HEK293 (cell line): Measurements from ENCODE around the gene TCERG1.

Source experiments
- FEZF1 ChIP-seq: fragments of 450-650 bp; formaldehyde crosslinking; IDR thresholded peaks from 2 replicates; pipeline ENCODE4 v1.5.1; 2016; ENCODE audit warnings: missing biosample characterization, missing genetic modification characterization
- GLI2 ChIP-seq: fragments of 450-650 bp; formaldehyde crosslinking; IDR thresholded peaks from 2 replicates; pipeline ENCODE4; 2017; ENCODE audit warnings: missing biosample characterization, missing genetic modification characterization, low read depth, borderline replicate concordance
- HOXA7 ChIP-seq: sonication (generic); formaldehyde crosslinking; IDR thresholded peaks from 2 replicates; pipeline ENCODE4 v1.8.1; 2022; ENCODE audit warnings: missing genetic modification reagents, borderline replicate concordance
- MEIS1 ChIP-seq: sonication (generic); formaldehyde crosslinking; IDR thresholded peaks from 2 replicates; pipeline ENCODE4 v1.8.1; 2022; ENCODE audit warnings: missing genetic modification reagents, mild to moderate bottlenecking, borderline replicate concordance
- MZF1 ChIP-seq: fragments of 450-650 bp; formaldehyde crosslinking; IDR thresholded peaks from 2 replicates; pipeline ENCODE4 v1.5.1; 2017; ENCODE audit warnings: missing biosample characterization, missing genetic modification characterization, borderline replicate concordance
- PRDM4 ChIP-seq: fragments of 450-650 bp; formaldehyde crosslinking; IDR thresholded peaks from 2 replicates; pipeline ENCODE4 v1.5.1; 2017; ENCODE audit warnings: missing biosample characterization, missing genetic modification characterization
- WT1 ChIP-seq: fragments of 450-650 bp; formaldehyde crosslinking; IDR thresholded peaks from 2 replicates; pipeline ENCODE4 v1.5.1; 2016; ENCODE audit warnings: missing biosample characterization, missing genetic modification characterization
- ZBTB20 ChIP-seq: fragments of 450-650 bp; formaldehyde crosslinking; IDR thresholded peaks from 2 replicates; pipeline ENCODE4 v1.5.1; 2016; ENCODE audit warnings: missing biosample characterization, missing genetic modification characterization
- ZBTB6 ChIP-seq: fragments of 450-650 bp; formaldehyde crosslinking; IDR thresholded peaks from 2 replicates; pipeline ENCODE4 v1.5.1; 2017; ENCODE audit warnings: missing biosample characterization, missing genetic modification characterization
- ZBTB7A ChIP-seq: fragments of 450-650 bp; formaldehyde crosslinking; IDR thresholded peaks from 2 replicates; pipeline ENCODE4 v1.5.1; 2016; ENCODE audit warnings: low read depth, missing biosample characterization, missing genetic modification characterization
- ZIC2 ChIP-seq: fragments of 450-650 bp; formaldehyde crosslinking; IDR thresholded peaks from 2 replicates; pipeline ENCODE4 v1.5.1; 2016; ENCODE audit warnings: missing biosample characterization, missing genetic modification characterization
- ZNF10 ChIP-seq: fragments of 450-650 bp; formaldehyde crosslinking; IDR thresholded peaks from 2 replicates; pipeline ENCODE4 v1.5.1; 2017; ENCODE audit warnings: missing biosample characterization, missing genetic modification characterization
- ZNF112 ChIP-seq: fragments of 450-650 bp; formaldehyde crosslinking; IDR thresholded peaks from 2 replicates; pipeline ENCODE4 v1.5.0; 2017; ENCODE audit warnings: missing biosample characterization, missing genetic modification characterization
- ZNF138 ChIP-seq: fragments of 450-650 bp; formaldehyde crosslinking; IDR thresholded peaks from 2 replicates; pipeline ENCODE4 v1.5.1; 2016; ENCODE audit warnings: missing biosample characterization, missing genetic modification characterization, borderline replicate concordance
- ZNF140 ChIP-seq: fragments of 450-650 bp; formaldehyde crosslinking; IDR thresholded peaks from 2 replicates; pipeline ENCODE4 v1.5.1; 2016; ENCODE audit warnings: missing biosample characterization, missing genetic modification characterization
- ZNF174 ChIP-seq: fragments of 450-650 bp; formaldehyde crosslinking; IDR thresholded peaks from 2 replicates; pipeline ENCODE4 v1.5.0; 2017; ENCODE audit warnings: missing biosample characterization, mild to moderate bottlenecking, missing genetic modification characterization
- ZNF184 ChIP-seq: fragments of 450-650 bp; IDR thresholded peaks from 2 replicates; pipeline ENCODE4 v1.5.1; 2018; ENCODE audit warnings: missing biosample characterization, mild to moderate bottlenecking, missing genetic modification characterization
- ZNF202 ChIP-seq: fragments of 450-650 bp; formaldehyde crosslinking; IDR thresholded peaks from 2 replicates; pipeline ENCODE4 v1.5.1; 2016; ENCODE audit warnings: missing biosample characterization, missing genetic modification characterization, borderline replicate concordance
- ZNF24 ChIP-seq: fragments of 450-650 bp; formaldehyde crosslinking; IDR thresholded peaks from 2 replicates; pipeline ENCODE4 v1.5.1; 2016; ENCODE audit warnings: missing biosample characterization, missing genetic modification characterization
- ZNF302 ChIP-seq: fragments of 450-650 bp; formaldehyde crosslinking; IDR thresholded peaks from 2 replicates; pipeline ENCODE4 v1.5.1; 2016; ENCODE audit warnings: missing biosample characterization, missing genetic modification characterization, low read depth
- ZNF311 ChIP-seq: fragments of 450-650 bp; formaldehyde crosslinking; IDR thresholded peaks from 2 replicates; pipeline ENCODE4 v1.5.1; 2017; ENCODE audit warnings: missing biosample characterization, missing genetic modification characterization, borderline replicate concordance
- ZNF324 ChIP-seq: fragments of 450-650 bp; formaldehyde crosslinking; IDR thresholded peaks from 2 replicates; pipeline ENCODE4 v1.5.1; 2016; ENCODE audit warnings: missing biosample characterization, missing genetic modification characterization
- ZNF335 ChIP-seq: fragments of 450-650 bp; formaldehyde crosslinking; conservative IDR thresholded peaks from 2 replicates; pipeline ENCODE4 v1.5.1; 2016; ENCODE audit warnings: missing biosample characterization, missing genetic modification characterization
- ZNF404 ChIP-seq: fragments of 450-650 bp; formaldehyde crosslinking; IDR thresholded peaks from 2 replicates; pipeline ENCODE4 v1.5.1; 2017; ENCODE audit warnings: missing biosample characterization, missing genetic modification characterization
- ZNF510 ChIP-seq: fragments of 450-650 bp; formaldehyde crosslinking; IDR thresholded peaks from 2 replicates; pipeline ENCODE4 v1.5.1; 2018; ENCODE audit warnings: mild to moderate bottlenecking, missing genetic modification characterization, missing biosample characterization; ENCODE audit not compliant: insufficient replicate concordance
- ZNF529 ChIP-seq: fragments of 450-650 bp; formaldehyde crosslinking; IDR thresholded peaks from 2 replicates; pipeline ENCODE4 v1.5.1; 2017; ENCODE audit warnings: missing genetic modification characterization, missing biosample characterization; ENCODE audit not compliant: insufficient replicate concordance
- ZNF561 ChIP-seq: fragments of 450-650 bp; IDR thresholded peaks from 2 replicates; pipeline ENCODE4 v1.5.1; 2018; ENCODE audit warnings: missing biosample characterization, missing genetic modification characterization, borderline replicate concordance
- ZNF580 ChIP-seq: fragments of 450-650 bp; formaldehyde crosslinking; IDR thresholded peaks from 2 replicates; pipeline ENCODE4 v1.5.1; 2016; ENCODE audit warnings: missing biosample characterization, missing genetic modification characterization
- ZNF585B ChIP-seq: fragments of 450-650 bp; formaldehyde crosslinking; IDR thresholded peaks from 2 replicates; pipeline ENCODE4 v1.5.1; 2016; ENCODE audit warnings: missing biosample characterization, missing genetic modification characterization
- ZNF623 ChIP-seq: fragments of 450-650 bp; formaldehyde crosslinking; IDR thresholded peaks from 2 replicates; pipeline ENCODE4 v1.5.1; 2016; ENCODE audit warnings: missing biosample characterization, missing genetic modification characterization
- ZNF654 ChIP-seq: fragments of 450-650 bp; formaldehyde crosslinking; IDR thresholded peaks from 2 replicates; pipeline ENCODE4 v1.5.1; 2016; ENCODE audit warnings: low read depth, missing biosample characterization, missing genetic modification characterization
- ZNF677 ChIP-seq: fragments of 450-650 bp; IDR thresholded peaks from 2 replicates; pipeline ENCODE4 v1.5.0; 2018; ENCODE audit warnings: missing biosample characterization, mild to moderate bottlenecking, missing genetic modification characterization, moderate library complexity
- ZNF701 ChIP-seq: fragments of 450-650 bp; formaldehyde crosslinking; IDR thresholded peaks from 2 replicates; pipeline ENCODE4 v1.5.1; 2016; ENCODE audit warnings: missing biosample characterization, missing genetic modification characterization
- ZNF791 ChIP-seq: fragments of 450-650 bp; formaldehyde crosslinking; IDR thresholded peaks from 2 replicates; pipeline ENCODE4 v1.5.1; 2016; ENCODE audit warnings: missing biosample characterization, missing genetic modification characterization
- ZNF830 ChIP-seq: fragments of 450-650 bp; IDR thresholded peaks from 2 replicates; pipeline ENCODE4 v1.5.0; 2018; ENCODE audit warnings: missing biosample characterization, missing genetic modification characterization, low read depth, mild to moderate bottlenecking, moderate library complexity
- ZNF843 ChIP-seq: fragments of 450-650 bp; formaldehyde crosslinking; IDR thresholded peaks from 2 replicates; pipeline ENCODE4 v1.5.1; 2016; ENCODE audit warnings: missing biosample characterization, missing genetic modification characterization
- ZSCAN5A ChIP-seq: fragments of 450-650 bp; formaldehyde crosslinking; IDR thresholded peaks from 2 replicates; pipeline ENCODE4 v1.5.1; 2016; ENCODE audit warnings: missing biosample characterization, missing genetic modification characterization

TCERG1 gene

GRCh38 chr5:146428658-146429057 is 18.5 kb upstream of the TCERG1 start (continued):
- TF ChIP-seq ZNF791 (tag by site-specific recombination) (no peak), ZIC2 (tag by site-specific recombination) (no peak), ZBTB6 (tag by site-specific recombination) (no peak), ZNF830 (tag by site-specific recombination) (no peak), ZNF623 (no peak), ZNF302 (tag by site-specific recombination) (no peak), MEIS1 (no peak), ZNF174 (no peak), ZNF510 (tag by site-specific recombination) (peak; percentile 93), ZNF701 (tag by site-specific recombination) (no peak), ZNF324 (no peak), ZNF112 (tag by site-specific recombination) (no peak), ZNF404 (tag by site-specific recombination) (no peak), ZNF585B (tag by site-specific recombination) (no peak), ZNF202 (tag by site-specific recombination) (no peak), GLI2 (tag by site-specific recombination) (no peak), MZF1 (tag by site-specific recombination) (no peak), ZNF529 (no peak), ZBTB7A (tag by site-specific recombination) (no peak), ZBTB20 (tag by site-specific recombination) (peak; percentile 45; the same call in 1 of the 2 replicates), ZNF561 (tag by site-specific recombination) (0 out of 2 replicates have a peak, but pooled peaks have one; percentile 62), ZNF311 (tag by site-specific recombination) (no peak), ZNF654 (tag by site-specific recombination) (no peak), ZNF843 (tag by site-specific recombination) (peak; percentile 86), ZNF580 (tag by site-specific recombination) (0 out of 2 replicates have a peak, but pooled peaks have one; percentile 37), WT1 (tag by site-specific recombination) (no peak), ZNF10 (tag by site-specific recombination) (0 out of 2 replicates have a peak, but pooled peaks have one; percentile 14), ZNF184 (no peak), HOXA7 (CRISPR knock-in tag) (no peak), ZNF677 (tag by site-specific recombination) (no peak), PRDM4 (tag by site-specific recombination) (peak; percentile 57; the same call in 1 of the 2 replicates), FEZF1 (peak; percentile 97), ZNF24 (tag by site-specific recombination) (no peak), ZNF138 (tag by site-specific recombination) (no peak), ZNF335 (tag by site-specific recombination) (0 out of 2 replicates have a peak, but pooled peaks have one; percentile 13), ZSCAN5A (tag by site-specific recombination) (no peak), ZNF140 (tag by site-specific recombination) (no peak)
